ENCODE results near the gene CARMIL3.

CARMIL3 gene

GRCh38 chr14:24117179-24117578, 65.4 kb downstream of the CARMIL3 start:
- no peak for DNase-seq
